Breast epithelium (tissue), 4 donors: ENCODE results near the gene PDLIM3. TPM values are rescaled to one million over a fixed set of nuclear protein-coding genes. Genes with fewer than 3 reads are reported as not detected.

Source experiments
- DNase-seq, 2 donors: peaks; one replicate each; pipeline ENCODE4 v3.0.0-alpha.2; 2019; ENCODE audit warnings: low spot score in 2 of 2
- H3K27ac ChIP-seq, 2 donors: fragments of 200-600 bp; sonication (generic) in 1 of 2; one replicate each; pipeline ENCODE4 v1.5.1; 2016 to 2019; ENCODE audit warnings: mild to moderate bottlenecking in 1 of 2
- H3K27me3 ChIP-seq, 2 donors: fragments of 200-600 bp; sonication (generic) in 1 of 2; one replicate each; pipeline versions ENCODE4 v1.5.1 to v1.6.0; 2017 to 2019; ENCODE audit warnings: control low read depth in 1 of 2, mild to moderate bottlenecking in 1 of 2
- H3K36me3 ChIP-seq: fragments of 200-600 bp; one replicate; pipeline ENCODE4 v1.5.1; 2019
- H3K4me1 ChIP-seq, 2 donors: fragments of 200-600 bp; sonication (generic); one replicate each; pipeline ENCODE4 v1.5.1; 2016 to 2019; ENCODE audit warnings: control low read depth in 1 of 2
- H3K4me3 ChIP-seq, 3 donors: fragments of 200-600 bp; sonication (generic); 1 replicate in 2 of 3; 2 replicates in 1 of 3; pipeline ENCODE4 v1.5.1; 2016 to 2019; ENCODE audit warnings: mild to moderate bottlenecking in 3 of 3, moderate library complexity in 2 of 3
- H3K9me3 ChIP-seq, 2 donors: fragments of 200-600 bp; sonication (generic) in 1 of 2; one replicate each; pipeline ENCODE4 v1.5.1; 2016 to 2019; ENCODE audit warnings: control low read depth in 1 of 2
- POLR2A ChIP-seq: fragments of 450-650 bp; IDR thresholded peaks from one replicate; pipeline ENCODE4 v1.6.1; 2016; ENCODE audit warnings: antibody characterized with exemption, mild to moderate bottlenecking, moderate library complexity
- POLR2AphosphoS5 ChIP-seq, 3 donors: sonication (generic); formaldehyde crosslinking; IDR thresholded peaks; one replicate each; pipeline ENCODE4 v1.6.1; 2017; ENCODE audit warnings: antibody characterized with exemption in 3 of 3
- intact Hi-C: fragments of 100-400 bp; cut with DNase I; formaldehyde crosslinking; loops from one replicate; pipeline ENCODE4 v1.15.1; 2023; ENCODE audit warnings: low total_unique reads
- total RNA-seq, 3 donors: library from RNA; depleted of rRNA; stranded (reverse); fragments of >200 nt; gene quantifications; one replicate each; pipeline ENCODE4 v1.1.0, GENCODE V29; 2016
- TF ChIP-seq, protein P1 (sequence below), 3 donors: fragments of 450-650 bp; IDR thresholded peaks; one replicate each; pipeline ENCODE4 v1.5.1; 2016 to 2017; ENCODE audit warnings: antibody characterized with exemption in 3 of 3, mild to moderate bottlenecking in 3 of 3, moderate library complexity in 3 of 3

Gene PDLIM3
- total RNA-seq, 3 donors from 2014 or later, result 25.3 to 181 (median 175) TPM

DNA sequence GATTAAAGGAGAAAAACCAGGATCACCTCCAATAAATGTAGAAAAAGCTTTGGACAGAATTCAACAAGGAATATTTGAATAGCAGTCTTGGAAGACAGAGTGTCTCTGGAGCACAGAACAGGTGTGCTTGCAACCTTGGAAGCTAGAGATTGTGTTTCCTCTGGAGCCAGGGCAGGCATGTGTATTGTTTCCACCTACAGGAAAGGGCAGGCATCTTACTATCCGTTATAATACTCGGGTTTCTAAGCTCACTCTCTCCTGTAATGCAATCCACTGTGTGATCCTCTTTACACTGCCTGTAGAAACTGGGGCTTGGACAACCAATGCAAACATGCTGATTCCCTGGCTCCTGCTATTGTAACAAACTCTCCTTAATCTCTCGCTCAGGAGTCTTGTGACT, 78.2 kb downstream of the PDLIM3 start:
- TF ChIP-seq POLR2A (no peak), POLR2AphosphoS5 (IDR thresholded peaks at IDR 0.05) (no peak)
- TF ChIP-seq, protein P1, sequence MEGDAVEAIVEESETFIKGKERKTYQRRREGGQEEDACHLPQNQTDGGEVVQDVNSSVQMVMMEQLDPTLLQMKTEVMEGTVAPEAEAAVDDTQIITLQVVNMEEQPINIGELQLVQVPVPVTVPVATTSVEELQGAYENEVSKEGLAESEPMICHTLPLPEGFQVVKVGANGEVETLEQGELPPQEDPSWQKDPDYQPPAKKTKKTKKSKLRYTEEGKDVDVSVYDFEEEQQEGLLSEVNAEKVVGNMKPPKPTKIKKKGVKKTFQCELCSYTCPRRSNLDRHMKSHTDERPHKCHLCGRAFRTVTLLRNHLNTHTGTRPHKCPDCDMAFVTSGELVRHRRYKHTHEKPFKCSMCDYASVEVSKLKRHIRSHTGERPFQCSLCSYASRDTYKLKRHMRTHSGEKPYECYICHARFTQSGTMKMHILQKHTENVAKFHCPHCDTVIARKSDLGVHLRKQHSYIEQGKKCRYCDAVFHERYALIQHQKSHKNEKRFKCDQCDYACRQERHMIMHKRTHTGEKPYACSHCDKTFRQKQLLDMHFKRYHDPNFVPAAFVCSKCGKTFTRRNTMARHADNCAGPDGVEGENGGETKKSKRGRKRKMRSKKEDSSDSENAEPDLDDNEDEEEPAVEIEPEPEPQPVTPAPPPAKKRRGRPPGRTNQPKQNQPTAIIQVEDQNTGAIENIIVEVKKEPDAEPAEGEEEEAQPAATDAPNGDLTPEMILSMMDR (IDR thresholded peaks at IDR 0.05), result no peak
- H3K4me3 ChIP-seq, result no peak overlapping the region
- intact Hi-C loops, result no loop called here
- H3K4me1 ChIP-seq, result no peaks in the 10 kb centered on the region
- no peaks in the 10 kb centered on the region for H3K27me3 ChIP-seq
- DNase-seq, result no peak
- no peak overlapping the region for H3K27ac ChIP-seq
- H3K36me3 ChIP-seq, result no peaks in the 10 kb centered on the region
- no peaks in the 10 kb centered on the region for H3K9me3 ChIP-seq

DNA sequence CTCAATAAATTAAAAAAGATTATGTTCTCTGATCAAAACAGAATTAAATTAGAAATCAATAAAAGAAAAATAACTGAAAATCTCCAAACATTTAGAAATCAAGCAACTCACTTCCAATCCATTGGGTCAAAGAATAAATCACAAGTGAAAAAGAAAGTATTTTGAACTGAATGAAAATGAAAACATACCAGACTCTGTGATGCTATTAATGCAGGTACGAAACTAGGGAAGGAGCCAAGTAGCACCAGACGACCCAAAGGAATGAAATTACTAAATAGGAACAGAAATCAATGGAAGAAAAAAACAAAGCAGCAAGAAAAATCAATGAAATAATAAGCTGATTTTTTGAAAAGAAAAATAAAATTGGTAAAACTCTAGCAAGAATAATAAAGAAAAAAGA, 79.2 kb downstream of the PDLIM3 start:
- no peaks in the 10 kb centered on the region for H3K36me3 ChIP-seq
- no peak overlapping the region for H3K4me3 ChIP-seq
- H3K4me1 ChIP-seq, result no peaks in the 10 kb centered on the region
- intact Hi-C loops, result no loop called here
- no peaks in the 10 kb centered on the region for H3K9me3 ChIP-seq
- H3K27me3 ChIP-seq, result no peaks in the 10 kb centered on the region
- no peak for DNase-seq
- TF ChIP-seq, protein P1 (IDR thresholded peaks at IDR 0.05), result no peak
- no peak for TF ChIP-seq POLR2A
- TF ChIP-seq POLR2AphosphoS5 (IDR thresholded peaks at IDR 0.05), result no peak
- no peak overlapping the region for H3K27ac ChIP-seq

Other genes starting within 250 kb of the PDLIM3 start
- gene LRP2BP, start 139.6 kb downstream of the PDLIM3 start, total RNA-seq, result 1 to 10 TPM in 2 of 3 donors, under 1 TPM in 1; 0.96 to 2.3 (median 1.6) TPM
- 10 to 100 TPM in 2 of 3 donors, 1 to 10 TPM in 1; 9.0 to 15.5 (median 10.2) TPM for gene ANKRD37, start 138.7 kb downstream of the PDLIM3 start, total RNA-seq
- gene UFSP2, start 109.5 kb downstream of the PDLIM3 start, total RNA-seq, result 10 to 100 TPM; 20.6 to 48.3 (median 37.9) TPM
- gene CCDC110, start 63.8 kb downstream of the PDLIM3 start, total RNA-seq, result 1 to 10 TPM; 1.3 to 4.1 (median 1.3) TPM